MM.1S (cell line): ENCODE data around the gene TMEM190.

ENCODE experiments used
- CTCF ChIP-seq: fragments of 300-600 bp; sonication (generic); IDR thresholded peaks from 2 replicates; pipeline ENCODE4 v1.5.1; 2016; ENCODE audit warnings: antibody characterized with exemption, low read length, mixed read lengths
- EZH2 ChIP-seq: fragments of 300-600 bp; sonication (generic); optimal IDR thresholded peaks from 2 replicates; pipeline ENCODE3; 2017; ENCODE audit warnings: low read depth, mild to moderate bottlenecking, antibody characterized with exemption, low read length, mixed read lengths

DNA sequence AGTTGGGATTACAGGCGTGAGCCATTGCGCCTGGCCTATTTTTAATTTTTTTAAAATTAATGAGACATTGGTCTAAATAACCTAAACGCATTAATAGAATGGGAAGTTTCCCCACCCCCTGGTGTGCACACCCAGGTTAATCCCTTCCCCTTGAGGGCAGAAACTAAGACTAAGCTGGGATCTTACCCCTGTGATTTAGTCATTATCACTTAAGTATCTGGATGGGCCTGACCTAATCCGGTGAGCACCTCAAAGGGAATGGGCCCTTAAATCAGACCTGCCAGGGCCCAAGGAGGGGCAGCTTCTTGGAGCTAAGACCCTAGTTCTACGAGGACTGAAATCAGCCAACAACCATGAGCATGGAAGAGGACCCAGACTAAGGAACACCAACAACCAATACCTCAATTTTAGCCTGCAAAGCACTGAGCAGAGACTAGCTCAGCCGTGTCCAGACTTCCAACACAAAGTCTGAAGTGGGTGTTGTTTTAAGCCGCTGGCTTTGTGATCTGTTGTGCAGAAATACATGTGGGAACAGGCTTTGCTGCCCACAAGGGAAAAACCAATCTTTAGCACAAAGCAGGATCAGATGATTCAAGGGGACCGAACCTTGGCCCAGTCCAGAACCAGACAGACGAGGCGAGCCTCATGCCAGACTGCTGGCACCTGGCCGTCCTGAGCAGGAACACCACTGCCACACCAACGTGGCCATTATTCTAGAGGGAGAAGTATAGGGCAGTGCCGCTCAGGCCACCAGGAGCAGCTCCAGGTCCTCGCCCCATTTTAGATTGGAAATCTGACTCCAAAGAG is 23.9 kb downstream of the TMEM190 start:
- TF ChIP-seq CTCF (no peak), EZH2 (no peak)
